Fibroblast of the aortic adventitia (primary cell): Measurements from ENCODE around the gene ZNF514. TPM values are rescaled to one million over a fixed set of nuclear protein-coding genes. Genes with fewer than 3 reads are reported as not detected.
"Not testable (repeated sequence)": the region's sequence is repeated elsewhere in the genome, so short reads cannot be mapped to it uniquely, and the experiment has no call there.

Source experiments
- DNase-seq: peaks from one replicate; pipeline ENCODE4 v3.0.0-alpha.2; 2010; ENCODE audit warnings: low read depth
- H3K4me3 ChIP-seq: 2 replicates; pipeline ENCODE4 v1.5.1; 2011; ENCODE audit warnings: low read depth, mild to moderate bottlenecking, control low read depth, low read length, moderate library complexity
- CTCF ChIP-seq: IDR thresholded peaks from 2 replicates; pipeline ENCODE4 v1.5.1; 2011; ENCODE audit warnings: mild to moderate bottlenecking, low read length, control low read depth, inconsistent platforms; ENCODE audit not compliant: insufficient read depth
- total RNA-seq: library from RNA; depleted of rRNA; stranded (reverse); fragments of >200 nt; gene quantifications from 2 replicates; pipeline ENCODE4 v1.2.3, GENCODE V29; 2012; ENCODE audit warnings: low replicate concordance

Gene ZNF514
- total RNA-seq, 1 donor = 12.4 TPM

- TF ChIP-seq CTCF = no peak
- DNase-seq = no peak
- no peak overlapping the region for H3K4me3 ChIP-seq
These were observed 49.3 kb downstream of the ZNF514 start for GRCh38 chr2:95110395-95110794.

GRCh38 chr2:95109260-95109659 lies 50.4 kb downstream of the ZNF514 start:
- H3K4me3 ChIP-seq = no peak overlapping the region
- no peak for TF ChIP-seq CTCF
- DNase-seq = no peak

- TF ChIP-seq CTCF = no peak
These were observed 53.6 kb downstream of the ZNF514 start for GRCh38 chr2:95106081-95106480.

GRCh38 chr2:95104606-95105005 lies 55.0 kb downstream of the ZNF514 start:
- H3K4me3 ChIP-seq = no peak overlapping the region
- DNase-seq = no peak
- TF ChIP-seq CTCF = no peak

More at GRCh38 chr2:95106081-95106480, 53.6 kb downstream of the ZNF514 start:
- no peak for DNase-seq
- no peak overlapping the region for H3K4me3 ChIP-seq

GRCh38 chr2:95099910-95100309 lies 59.7 kb downstream of the ZNF514 start:
- no peak overlapping the region for H3K4me3 ChIP-seq
- no peak for DNase-seq
- no peak for TF ChIP-seq CTCF

GRCh38 chr2:95098273-95098672 lies 61.4 kb downstream of the ZNF514 start:
- not testable (repeated sequence) for H3K4me3 ChIP-seq, DNase-seq

Other genes with a start within 250 kb of the ZNF514 start
- gene MAL, start 134.1 kb downstream of the ZNF514 start, total RNA-seq = not detected in 2 replicates
- gene MRPS5, start 38.0 kb downstream of the ZNF514 start, total RNA-seq = 30.4 and 132 TPM in 2 replicates
- 3.0 and 6.9 TPM in 2 replicates for gene ZNF2, start 6.0 kb upstream of the ZNF514 start, total RNA-seq
- gene ZNF892, start 47.7 kb upstream of the ZNF514 start, total RNA-seq = 4.9 and 7.3 TPM in 2 replicates
- gene PROM2, start 114.6 kb upstream of the ZNF514 start, total RNA-seq = 0.18 and 0.33 TPM in 2 replicates
- gene KCNIP3, start 137.5 kb upstream of the ZNF514 start, total RNA-seq = 0.25 and 2.9 TPM in 2 replicates
- gene FAHD2A, start 242.9 kb upstream of the ZNF514 start, total RNA-seq = 2.7 and 15.4 TPM in 2 replicates